K562 (cell line): ENCODE measurements around the gene MLXIPL. TPM values are rescaled to one million over a fixed set of nuclear protein-coding genes. Genes with fewer than 3 reads are reported as not detected.

Experiments
- CBFA2T2 ChIP-seq: fragments of 450-650 bp; conservative IDR thresholded peaks from 2 replicates; pipeline ENCODE4 v1.6.1; 2017; ENCODE audit warnings: mild to moderate bottlenecking
- E2F6 ChIP-seq, 2 experiments: IDR thresholded peaks; 2 replicates each; pipeline ENCODE4 v1.6.1; 2011; ENCODE audit warnings: borderline replicate concordance in 1 of 2, control low read depth in 1 of 2, low read depth in 1 of 2, low read length in 1 of 2, mild to moderate bottlenecking in 1 of 2, mixed read lengths in 1 of 2, moderate library complexity in 1 of 2; ENCODE audit not compliant: insufficient read depth in 1 of 2, insufficient read length in 1 of 2, poor library complexity in 1 of 2, severe bottlenecking in 1 of 2; ENCODE audit errors: extremely low read depth in 1 of 2
- GABPA ChIP-seq: fragments of 200-800 bp; sonication (Bioruptor generic); conservative IDR thresholded peaks from 2 replicates; pipeline ENCODE4 v1.6.1; 2016; ENCODE audit warnings: low read depth, missing genetic modification characterization, missing compliant biosample characterization
- HDAC1 ChIP-seq, 2 experiments: fragments of 450-650 bp; IDR thresholded peaks; 2 replicates each; pipeline ENCODE4 v1.6.1; 2016 to 2017; ENCODE audit warnings: inconsistent platforms in 1 of 2, mild to moderate bottlenecking in 1 of 2, moderate library complexity in 1 of 2
- HDAC2 ChIP-seq: fragments of 450-650 bp; IDR thresholded peaks from 2 replicates; pipeline ENCODE4 v1.6.1; 2016; ENCODE audit warnings: mild to moderate bottlenecking
- HLTF ChIP-seq: fragments of 450-650 bp; IDR thresholded peaks from 2 replicates; pipeline ENCODE4 v1.6.1; 2016
- JUND ChIP-seq, 2 experiments: IDR thresholded peaks; 2 replicates in 1 of 2; 3 replicates in 1 of 2; pipeline ENCODE4 v1.6.1; 2011; ENCODE audit warnings: borderline replicate concordance in 2 of 2, low read depth in 2 of 2, low read length in 2 of 2, improper control_type of control experiment in 1 of 2, missing biosample characterization in 1 of 2, missing genetic modification characterization in 1 of 2, missing genetic modification reagents in 1 of 2
- NUFIP1 ChIP-seq: fragments of 450-650 bp; IDR thresholded peaks from 2 replicates; pipeline ENCODE4 v1.6.1; 2018; ENCODE audit not compliant: partially characterized antibody
- PHF8 ChIP-seq: fragments of 200-600 bp; sonication (generic); IDR thresholded peaks from 2 replicates; pipeline ENCODE4 v1.6.1; 2012; ENCODE audit warnings: mixed run types, mild to moderate bottlenecking, inconsistent platforms, low read length, moderate library complexity, borderline replicate concordance
- PYGO2 ChIP-seq: fragments of 450-650 bp; IDR thresholded peaks from 2 replicates; pipeline ENCODE4 v1.6.1; 2016; ENCODE audit warnings: mild to moderate bottlenecking, missing genetic modification characterization, moderate library complexity, missing compliant biosample characterization
- RBM34 ChIP-seq: fragments of 200-400 bp; formaldehyde crosslinking; IDR thresholded peaks from 2 replicates; pipeline ENCODE4 v1.6.1; 2018; ENCODE audit warnings: low read length, borderline replicate concordance; ENCODE audit not compliant: insufficient read depth
- SAP30 ChIP-seq: fragments of 200-600 bp; sonication (generic); IDR thresholded peaks from 2 replicates; pipeline ENCODE4 v1.6.1; 2012; ENCODE audit warnings: borderline replicate concordance, low read depth, mild to moderate bottlenecking, moderate library complexity, low read length, control low read depth, inconsistent platforms; ENCODE audit not compliant: insufficient read depth, poor library complexity, severe bottlenecking
- SMARCB1 ChIP-seq: IDR thresholded peaks from 2 replicates; pipeline ENCODE4 v1.6.1; 2011; ENCODE audit warnings: improper control_type of control experiment, low read depth; ENCODE audit not compliant: insufficient read length
- SNIP1 ChIP-seq: fragments of 450-650 bp; IDR thresholded peaks from 2 replicates; pipeline ENCODE4 v1.7.1; 2017; ENCODE audit warnings: low read depth, mild to moderate bottlenecking
- TCF3 ChIP-seq: sonication (generic); formaldehyde crosslinking; IDR thresholded peaks from 2 replicates; pipeline ENCODE4 v1.4.0; 2020; ENCODE audit warnings: mild to moderate bottlenecking, missing genetic modification reagents
- ZBTB33 ChIP-seq: sonication (generic); formaldehyde crosslinking; IDR thresholded peaks from 2 replicates; pipeline ENCODE4 v1.8.1; 2023; ENCODE audit warnings: mild to moderate bottlenecking, missing genetic modification reagents
- ZNF217 ChIP-seq: sonication (generic); formaldehyde crosslinking; IDR thresholded peaks from 2 replicates; pipeline ENCODE4 v1.8.0; 2022; ENCODE audit warnings: mild to moderate bottlenecking, missing genetic modification reagents
- polyA plus RNA-seq, 8 experiments: library from polyadenylated mRNA; depleted of rRNA in 4 of 8; stranded (reverse) in 5 of 8; unstranded in 3 of 8; fragments of >200 nt; fragmentation: Nextera tagmentation in 2 of 8; fragmentation: Illumina TruSeq in 1 of 8; extraction: Ambion mirVana in 2 of 8; extraction: Trizol in 1 of 8; gene quantifications; 2 replicates each; pipeline versions ENCODE4 v1.2.1 to v1.2.3, GENCODE V29; 2011 to 2014; ENCODE audit warnings: inconsistent platforms in 1 of 8, missing spikeins in 1 of 8
- total RNA-seq, 7 experiments: library from RNA; depleted of rRNA in 6 of 7; stranded (reverse); fragments of >200 nt in 6 of 7; fragmentation: Illumina TruSeq in 2 of 7; extraction: Trizol in 2 of 7; gene quantifications; 2 replicates each; pipeline versions ENCODE4 v1.2.1 to v1.2.3, GENCODE V29; 2011 to 2021; ENCODE audit warnings: low replicate concordance in 1 of 7
- TF ChIP-seq, protein P1 (sequence below): IDR thresholded peaks from 2 replicates; pipeline ENCODE4 v1.6.1; 2014; ENCODE audit warnings: antibody characterized with exemption
- TF ChIP-seq, protein P2 (sequence below), 3 experiments: IDR thresholded peaks in 2 of 3; conservative IDR thresholded peaks in 1 of 3; 2 replicates each; pipeline ENCODE4 v1.5.1; 2011 to 2012; ENCODE audit warnings: low read length in 3 of 3, mild to moderate bottlenecking in 3 of 3, control low read depth in 2 of 3, improper control_type of control experiment in 1 of 3, inconsistent platforms in 1 of 3, low read depth in 1 of 3, mixed read lengths in 1 of 3, moderate library complexity in 1 of 3; ENCODE audit not compliant: insufficient read depth in 2 of 3

MLXIPL gene
- total and polyA plus RNA-seq, 9 of the 15 experiments (the other 6 are each of a cell fraction or from before 2014, with no cell fraction given) = 0.11 to 18.4 (median 1.4) TPM

DNA sequence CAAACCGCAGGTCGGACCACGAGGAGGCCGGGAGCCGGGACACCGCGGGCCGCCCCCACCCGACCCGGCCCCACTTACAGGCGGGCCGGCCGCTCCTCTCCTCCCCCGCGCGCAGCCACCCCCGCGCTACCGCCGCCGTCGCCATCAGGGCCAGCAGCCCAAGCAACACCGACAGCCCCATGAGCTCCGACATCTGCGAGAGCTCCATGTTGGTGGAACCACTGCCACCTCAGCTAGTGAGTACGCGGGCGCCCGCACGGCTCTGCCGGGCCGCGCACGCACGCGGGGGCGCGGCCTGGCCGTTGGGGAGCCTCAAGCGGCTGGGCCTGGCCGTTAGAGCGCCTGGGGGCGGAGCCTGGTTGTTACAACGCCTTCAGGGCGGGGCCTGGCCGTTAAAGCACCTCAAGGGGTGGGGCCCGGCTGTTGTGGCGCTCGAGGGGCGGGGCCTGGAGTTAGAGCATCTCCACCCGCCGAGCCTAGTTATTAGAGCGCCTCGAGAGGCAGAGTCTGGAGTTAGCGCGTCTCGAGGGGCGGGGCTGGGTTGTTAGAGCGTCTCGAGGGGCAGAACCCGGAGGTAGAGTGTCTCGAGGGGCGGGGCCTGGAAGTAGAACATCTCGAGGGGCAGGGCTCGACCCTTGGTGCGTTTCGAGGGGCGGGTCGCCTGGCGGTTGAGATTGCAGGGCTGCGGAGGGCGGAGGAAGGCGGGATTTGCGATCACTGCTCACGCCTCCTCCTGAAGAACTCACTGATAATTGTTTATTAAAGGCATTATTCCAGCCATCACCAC lies 45.8 kb downstream of the MLXIPL start, which contains the start of gene TBL2 (continued):
- TF ChIP-seq, protein P1, sequence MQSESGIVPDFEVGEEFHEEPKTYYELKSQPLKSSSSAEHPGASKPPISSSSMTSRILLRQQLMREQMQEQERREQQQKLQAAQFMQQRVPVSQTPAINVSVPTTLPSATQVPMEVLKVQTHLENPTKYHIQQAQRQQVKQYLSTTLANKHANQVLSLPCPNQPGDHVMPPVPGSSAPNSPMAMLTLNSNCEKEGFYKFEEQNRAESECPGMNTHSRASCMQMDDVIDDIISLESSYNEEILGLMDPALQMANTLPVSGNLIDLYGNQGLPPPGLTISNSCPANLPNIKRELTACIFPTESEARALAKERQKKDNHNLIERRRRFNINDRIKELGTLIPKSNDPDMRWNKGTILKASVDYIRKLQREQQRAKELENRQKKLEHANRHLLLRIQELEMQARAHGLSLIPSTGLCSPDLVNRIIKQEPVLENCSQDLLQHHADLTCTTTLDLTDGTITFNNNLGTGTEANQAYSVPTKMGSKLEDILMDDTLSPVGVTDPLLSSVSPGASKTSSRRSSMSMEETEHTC = 0 out of 2 replicates have a peak, but pooled peaks have one; percentile 36
- TF ChIP-seq SNIP1 (no peak), PYGO2 (no peak), ZBTB33 (CRISPR knock-in tag) (peak; percentile 69; the same call in 1 of the 2 replicates), JUND (IDR thresholded peaks at IDR 0.05; ENCODE audit: borderline replicate concordance, low read depth, low read length) (peak; percentile 37; the same call in 1 of the 2 replicates), JUND (tag; IDR thresholded peaks at IDR 0.05; ENCODE audit: borderline replicate concordance, low read depth, low read length) (no peak; the same call in 2 of the 3 replicates), SMARCB1 (no peak), CBFA2T2 (no peak), SAP30 (peak; percentile 74), NUFIP1 (no peak), E2F6 (IDR thresholded peaks at IDR 0.05; ENCODE audit: borderline replicate concordance in 1 of 2, extremely low read depth in 1 of 2, insufficient read depth in 1 of 2, insufficient read length in 1 of 2, low read depth in 1 of 2, low read length in 1 of 2, poor library complexity in 1 of 2, severe bottlenecking in 1 of 2) (peak in 1 of 2 experiments; percentile 44), HDAC1 (IDR thresholded peaks at IDR 0.05) (peak in 1 of 2 experiments; percentile 63; a peak in 1 of 4 replicates), GABPA (tag) (no peak), RBM34 (0 out of 2 replicates have a peak, but pooled peaks have one; percentile 95), TCF3 (CRISPR knock-in tag) (peak; percentile 33; the same call in 1 of the 2 replicates), ZNF217 (no peak), PHF8 (peak; percentile 90), HDAC2 (0 out of 2 replicates have a peak, but pooled peaks have one; percentile 30), HLTF (no peak)
- TF ChIP-seq, protein P2, sequence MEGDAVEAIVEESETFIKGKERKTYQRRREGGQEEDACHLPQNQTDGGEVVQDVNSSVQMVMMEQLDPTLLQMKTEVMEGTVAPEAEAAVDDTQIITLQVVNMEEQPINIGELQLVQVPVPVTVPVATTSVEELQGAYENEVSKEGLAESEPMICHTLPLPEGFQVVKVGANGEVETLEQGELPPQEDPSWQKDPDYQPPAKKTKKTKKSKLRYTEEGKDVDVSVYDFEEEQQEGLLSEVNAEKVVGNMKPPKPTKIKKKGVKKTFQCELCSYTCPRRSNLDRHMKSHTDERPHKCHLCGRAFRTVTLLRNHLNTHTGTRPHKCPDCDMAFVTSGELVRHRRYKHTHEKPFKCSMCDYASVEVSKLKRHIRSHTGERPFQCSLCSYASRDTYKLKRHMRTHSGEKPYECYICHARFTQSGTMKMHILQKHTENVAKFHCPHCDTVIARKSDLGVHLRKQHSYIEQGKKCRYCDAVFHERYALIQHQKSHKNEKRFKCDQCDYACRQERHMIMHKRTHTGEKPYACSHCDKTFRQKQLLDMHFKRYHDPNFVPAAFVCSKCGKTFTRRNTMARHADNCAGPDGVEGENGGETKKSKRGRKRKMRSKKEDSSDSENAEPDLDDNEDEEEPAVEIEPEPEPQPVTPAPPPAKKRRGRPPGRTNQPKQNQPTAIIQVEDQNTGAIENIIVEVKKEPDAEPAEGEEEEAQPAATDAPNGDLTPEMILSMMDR (IDR thresholded peaks at IDR 0.05 in 2 of 3, conservative IDR thresholded peaks at IDR 0.05 in 1 of 3; ENCODE audit: insufficient read depth in 2 of 3, low read depth in 1 of 3, low read length in 3 of 3) = peak in 2 of 3 experiments; percentile 57 to 64; a peak in 4 of 6 replicates
